H9 (cell line): ENCODE measurements around the gene RPS14. TPM values are rescaled to one million over a fixed set of nuclear protein-coding genes. Genes with fewer than 3 reads are reported as not detected.

ENCODE experiments used
- DNase-seq: peaks from one replicate; pipeline ENCODE4 v3.0.0-alpha.2; 2017
- H2AFZ ChIP-seq: one replicate; pipeline ENCODE4 v1.6.1; 2013; ENCODE audit warnings: mild to moderate bottlenecking, low read length, control low read depth, moderate library complexity
- H2AK5ac ChIP-seq: 2 replicates; pipeline ENCODE4 v1.6.1; 2013; ENCODE audit warnings: low read length, control low read depth, mixed read lengths; ENCODE audit not compliant: insufficient read length
- H2BK120ac ChIP-seq: one replicate; pipeline ENCODE4 v1.6.1; 2013; ENCODE audit warnings: low read depth, mild to moderate bottlenecking, low read length, control low read depth, inconsistent platforms; ENCODE audit not compliant: poor library complexity, severe bottlenecking
- H2BK12ac ChIP-seq: 2 replicates; pipeline ENCODE4 v1.6.1; 2013; ENCODE audit warnings: low read length, control low read depth, mixed read lengths, low read depth; ENCODE audit not compliant: insufficient read length
- H2BK15ac ChIP-seq: 2 replicates; pipeline ENCODE4 v1.6.1; 2013; ENCODE audit warnings: low read depth, low read length, control low read depth
- H2BK20ac ChIP-seq: one replicate; pipeline ENCODE4 v1.6.1; 2013; ENCODE audit warnings: low read depth, mild to moderate bottlenecking, low read length, control low read depth, inconsistent platforms; ENCODE audit not compliant: poor library complexity, severe bottlenecking
- H2BK5ac ChIP-seq: 2 replicates; pipeline ENCODE4 v1.6.1; 2013; ENCODE audit warnings: low read length, control low read depth, mixed read lengths; ENCODE audit not compliant: insufficient read length
- H3K14ac ChIP-seq: 2 replicates; pipeline ENCODE4 v1.6.1; 2013; ENCODE audit warnings: low read length, control low read depth; ENCODE audit not compliant: insufficient read depth
- H3K18ac ChIP-seq: 2 replicates; pipeline ENCODE4 v1.6.1; 2013; ENCODE audit warnings: low read depth, mild to moderate bottlenecking, mixed read lengths, low read length, control low read depth; ENCODE audit not compliant: insufficient read length
- H3K23ac ChIP-seq: 2 replicates; pipeline ENCODE4 v1.6.1; 2013; ENCODE audit warnings: low read length, control low read depth, mixed read lengths, low read depth; ENCODE audit not compliant: insufficient read length
- H3K23me2 ChIP-seq: 2 replicates; pipeline ENCODE4 v1.6.1; 2013; ENCODE audit warnings: low read depth, mild to moderate bottlenecking, mixed read lengths, low read length, control low read depth; ENCODE audit not compliant: insufficient read length, poor library complexity, severe bottlenecking
- H3K27ac ChIP-seq: 2 replicates; pipeline ENCODE4 v1.5.1; 2013; ENCODE audit warnings: low read length, control low read depth, mixed read lengths, low read depth; ENCODE audit not compliant: insufficient read length
- H3K27me3 ChIP-seq: 2 replicates; pipeline ENCODE4 v1.6.1; 2013; ENCODE audit warnings: low read length, control low read depth, inconsistent platforms; ENCODE audit not compliant: insufficient read depth
- H3K4ac ChIP-seq: 2 replicates; pipeline ENCODE4 v1.6.1; 2013; ENCODE audit warnings: low read depth, mild to moderate bottlenecking, control low read depth, inconsistent platforms, low read length, moderate library complexity
- H3K4me1 ChIP-seq: 2 replicates; pipeline ENCODE4 v1.6.1; 2013; ENCODE audit warnings: low read length, control low read depth, inconsistent platforms; ENCODE audit not compliant: insufficient read depth
- H3K4me2 ChIP-seq: 2 replicates; pipeline ENCODE4 v1.6.1; 2013; ENCODE audit warnings: low read length, control low read depth, mixed read lengths; ENCODE audit not compliant: insufficient read length, insufficient read depth
- H3K56ac ChIP-seq: 2 replicates; pipeline ENCODE4 v1.6.1; 2013; ENCODE audit warnings: low read depth, mild to moderate bottlenecking, mixed read lengths, low read length, control low read depth; ENCODE audit not compliant: insufficient read length
- H3K79me1 ChIP-seq: 2 replicates; pipeline ENCODE4 v1.6.1; 2013; ENCODE audit warnings: low read depth, mild to moderate bottlenecking, moderate library complexity, low read length, control low read depth, inconsistent platforms; ENCODE audit not compliant: insufficient read depth, poor library complexity, severe bottlenecking
- H3K79me2 ChIP-seq: 2 replicates; pipeline ENCODE4 v1.6.1; 2013; ENCODE audit warnings: low read length, control low read depth, inconsistent platforms; ENCODE audit not compliant: insufficient read depth
- H3K9ac ChIP-seq: 2 replicates; pipeline ENCODE4 v1.6.1; 2013; ENCODE audit warnings: low read length, control low read depth, mixed read lengths; ENCODE audit not compliant: insufficient read length; ENCODE audit errors: extremely low read depth
- H3K9me3 ChIP-seq: one replicate; pipeline ENCODE4 v1.6.1; 2013; ENCODE audit warnings: low read depth, low read length, inconsistent platforms; ENCODE audit not compliant: control insufficient read depth
- H3T11ph ChIP-seq: one replicate; pipeline ENCODE4 v1.6.1; 2013; ENCODE audit warnings: mild to moderate bottlenecking, low read length, control low read depth, inconsistent platforms
- H4K20me1 ChIP-seq: one replicate; pipeline ENCODE4 v1.6.1; 2013; ENCODE audit not compliant: control insufficient read depth, insufficient read length, insufficient read depth
- H4K5ac ChIP-seq: 2 replicates; pipeline ENCODE4 v1.6.1; 2013; ENCODE audit warnings: low read depth, mild to moderate bottlenecking, mixed read lengths, low read length, control low read depth; ENCODE audit not compliant: insufficient read length
- H4K8ac ChIP-seq: replicated peaks from 2 replicates; pipeline ENCODE4 v1.6.1; 2013; ENCODE audit warnings: low read length, control low read depth, mixed read lengths, low read depth; ENCODE audit not compliant: insufficient read length
- H4K91ac ChIP-seq: 2 replicates; pipeline ENCODE4 v1.6.1; 2013; ENCODE audit warnings: low read depth, mild to moderate bottlenecking, moderate library complexity, mixed read lengths, low read length, control low read depth; ENCODE audit not compliant: insufficient read length
- H3K27ac Mint-ChIP-seq, 3 experiments: 2 replicates in 2 of 3; 3 replicates in 1 of 3; pipeline ENCODE4 v1.8.0; 2020 to 2021; ENCODE audit warnings: mixed read lengths in 3 of 3, mild to moderate bottlenecking in 1 of 3, moderate library complexity in 1 of 3
- H3K27me3 Mint-ChIP-seq: 2 replicates; pipeline ENCODE4 v1.8.0; 2021; ENCODE audit warnings: low read depth, mild to moderate bottlenecking, moderate library complexity, mixed read lengths
- H3K36me3 Mint-ChIP-seq, 3 experiments: 2 replicates in 2 of 3; 3 replicates in 1 of 3; pipeline ENCODE4 v1.8.0; 2020 to 2021; ENCODE audit warnings: low read depth in 3 of 3, mixed read lengths in 3 of 3; ENCODE audit not compliant: insufficient read depth in 1 of 3
- H3K4me1 Mint-ChIP-seq, 2 experiments: 2 replicates each; pipeline ENCODE4 v1.8.0; 2020; ENCODE audit warnings: mixed read lengths in 2 of 2
- H3K4me3 Mint-ChIP-seq, 2 experiments: 2 replicates in 1 of 2; 3 replicates in 1 of 2; pipeline ENCODE4 v1.8.0; 2020 to 2021; ENCODE audit warnings: mild to moderate bottlenecking in 2 of 2, mixed read lengths in 2 of 2, moderate library complexity in 1 of 2
- H3K9me3 Mint-ChIP-seq, 2 experiments: 2 replicates in 1 of 2; 3 replicates in 1 of 2; pipeline ENCODE4 v1.8.0; 2020; ENCODE audit warnings: mild to moderate bottlenecking in 2 of 2, mixed read lengths in 2 of 2, moderate library complexity in 1 of 2
- CTCF ChIP-seq: fragments of 200-600 bp; sonication (generic); conservative IDR thresholded peaks from 3 replicates; pipeline ENCODE4 v1.8.0; 2021; ENCODE audit warnings: antibody characterized with exemption, mild to moderate bottlenecking
- WGBS: extraction: QIAGEN DNeasy Blood & Tissue Kit; methylation state at CpG from one replicate; pipeline ENCODE4 v1.1.7; 2013; ENCODE audit warnings: missing lambda C conversion rate, low lambda C conversion rate, mixed read lengths; ENCODE audit not compliant: insufficient read length; ENCODE audit errors: extremely low coverage; 5-methylcytosine and 5-hydroxymethylcytosine counted together
- total RNA-seq: library from RNA; stranded (reverse); gene quantifications from 2 replicates; pipeline ENCODE4 v1.2.1, GENCODE V29; 2021

Gene RPS14
- total RNA-seq, 1 experiment from 2014 or later: 2,533 TPM

- Mint-ChIP-seq H3K4me3 (0 out of 5 replicates have a peak overlapping the region, but pooled peaks of 1 of the 2 experiments have one; percentile 6), H3K9me3 (peaks cover 0 to 3% of the 10 kb centered on the region in 2 experiments; a peak in 2 of 5 replicates), H3K27ac (peak overlapping the region in 1 of 3 experiments; percentile 17; a peak in 1 of 7 replicates), H3K27me3 (no peaks in the 10 kb centered on the region), H3K36me3 (peaks cover 0 to 2% (median 0%) of the 10 kb centered on the region in 3 experiments; a peak in 1 of 7 replicates), H3K4me1 (peaks cover 32 to 36% of the 10 kb centered on the region in 2 experiments)
- Histone ChIP-seq H2AFZ (no peak overlapping the region), H3K9me3 (no peaks in the 10 kb centered on the region), H2BK20ac (no peak overlapping the region), H3K4me2 (no peak overlapping the region), H3K79me2 (no peaks in the 10 kb centered on the region), H3K56ac (no peak overlapping the region), H2BK12ac (no peak overlapping the region), H2BK5ac (no peak overlapping the region), H2BK120ac (no peak overlapping the region), H3K27me3 (no peaks in the 10 kb centered on the region), H4K5ac (no peak overlapping the region), H3T11ph (no peak overlapping the region), H4K8ac (no peak overlapping the region), H3K79me1 (no peaks in the 10 kb centered on the region), H3K9ac (no peak overlapping the region), H3K23me2 (no peaks in the 10 kb centered on the region), H2AK5ac (no peak overlapping the region), H3K14ac (no peak overlapping the region), H3K4me1 (peaks cover 7% of the 10 kb centered on the region; the same call in 1 of the 2 replicates), H2BK15ac (no peak overlapping the region), H3K23ac (no peak overlapping the region), H3K18ac (no peak overlapping the region), H4K91ac (no peak overlapping the region), H3K27ac (no peak overlapping the region), H4K20me1 (no peaks in the 10 kb centered on the region), H3K4ac (no peak overlapping the region)
- peak; percentile 40 for DNase-seq
- no CpG with 5 or more reads among the region's 6 CpGs for WGBS
- no peak for TF ChIP-seq CTCF
Measured at GRCh38 chr5:150457121-150457520, 7.6 kb upstream of the RPS14 start.
